Superior temporal gyrus (tissue), 1 donor: ENCODE data around the gene ZBTB20.

Experiments
- DNase-seq: peaks from one replicate; pipeline ENCODE4 v3.0.0-alpha.2; 2016; ENCODE audit errors: extremely low spot score

The ZBTB20 gene

GRCh38 chr3:115022199-115022598 is 124.9 kb downstream of the ZBTB20 start:
- DNase-seq: no peak

GRCh38 chr3:115021061-115021460 is 126.0 kb downstream of the ZBTB20 start:
- peak; percentile 73 for DNase-seq

DNA sequence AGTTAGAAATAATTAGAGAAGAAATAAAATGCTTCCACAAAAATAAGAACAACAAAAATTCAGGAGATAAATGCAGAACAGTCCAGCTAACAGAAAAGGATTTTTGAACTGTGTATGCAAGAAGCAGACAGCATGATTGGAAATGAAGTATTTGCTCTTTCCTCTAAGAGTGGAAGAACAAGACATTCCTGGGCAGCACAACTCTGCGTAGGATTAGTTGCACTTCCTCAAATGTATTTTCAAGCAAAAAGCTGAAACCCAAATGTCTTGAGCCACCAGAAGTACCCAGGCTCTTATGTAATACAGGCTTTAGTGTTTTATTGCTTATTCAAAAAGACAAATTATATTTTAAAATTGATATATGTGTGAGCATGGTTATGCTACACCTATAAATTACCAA is 127.2 kb downstream of the ZBTB20 start:
- no peak for DNase-seq

DNA sequence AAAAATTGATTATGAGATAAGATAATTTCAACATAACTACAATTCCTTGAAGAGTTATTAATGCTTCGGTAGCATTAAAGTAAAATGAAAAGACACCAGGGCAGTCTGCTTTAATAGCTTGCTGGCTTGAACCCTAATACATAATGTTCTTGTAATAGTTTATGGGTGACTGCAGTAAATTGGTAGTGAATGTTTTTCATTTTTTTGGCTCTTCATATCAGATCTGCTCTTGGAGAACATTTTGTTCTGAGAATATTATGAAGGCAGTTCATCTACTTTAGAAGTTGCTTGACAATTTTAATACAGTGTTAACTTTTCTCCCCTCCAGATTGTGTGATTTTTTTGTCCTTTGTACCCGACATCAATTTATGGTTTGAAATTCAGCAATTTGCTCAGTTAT is 128.4 kb downstream of the ZBTB20 start:
- no peak for DNase-seq

DNA sequence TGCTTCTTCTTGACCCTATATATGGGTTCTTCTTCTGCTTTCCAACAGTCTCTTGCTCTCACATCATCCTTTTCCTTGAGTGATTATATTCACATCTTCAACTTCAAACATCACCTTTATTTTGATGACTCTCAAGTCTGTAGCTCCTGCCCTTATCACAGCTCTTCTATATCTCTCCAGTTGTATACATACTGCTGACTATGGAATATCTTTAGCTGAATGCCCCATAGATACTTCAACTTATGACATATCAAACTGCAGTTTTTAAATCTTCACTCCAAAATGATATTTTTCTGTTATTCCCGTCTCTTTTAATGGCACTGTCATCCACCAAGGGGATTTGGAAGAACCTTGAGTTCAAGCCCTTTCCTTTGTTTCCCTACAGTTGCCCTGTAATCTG is 139.1 kb downstream of the ZBTB20 start:
- DNase-seq: no peak

- peak; percentile 75 for DNase-seq
Measured at GRCh38 chr3:115004201-115005140, 142.6 kb downstream of the ZBTB20 start.

DNA sequence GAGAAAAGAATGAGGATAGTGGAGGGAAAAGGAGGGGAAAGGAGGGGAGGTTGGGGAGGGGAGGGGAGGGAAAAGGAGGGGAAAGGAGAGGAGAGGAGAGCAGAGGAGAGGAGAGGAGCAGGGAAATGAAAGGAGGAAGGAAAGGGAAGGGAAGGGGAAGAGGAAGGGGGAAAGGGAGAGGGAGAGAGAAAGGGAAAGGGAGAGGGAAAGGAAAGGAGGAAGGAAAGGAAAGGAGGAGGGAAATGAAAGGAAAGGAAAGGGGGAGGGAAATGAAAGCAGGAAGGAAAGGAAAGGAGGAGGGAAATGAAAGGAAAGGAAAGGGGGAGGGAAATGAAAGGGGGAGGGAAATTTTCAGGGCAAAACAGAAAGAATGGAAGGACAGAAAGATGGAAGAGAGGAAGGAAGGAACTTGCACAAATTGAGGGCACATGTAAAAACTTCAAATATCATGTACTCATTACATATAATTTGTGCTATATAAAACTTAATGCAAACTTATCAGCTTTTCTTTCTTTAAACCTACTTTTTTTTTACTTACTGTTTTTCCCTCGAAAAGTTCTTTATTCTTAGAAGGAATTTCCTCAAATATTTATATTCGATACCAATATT is 148.0 kb downstream of the ZBTB20 start:
- DNase-seq: no peak

DNA sequence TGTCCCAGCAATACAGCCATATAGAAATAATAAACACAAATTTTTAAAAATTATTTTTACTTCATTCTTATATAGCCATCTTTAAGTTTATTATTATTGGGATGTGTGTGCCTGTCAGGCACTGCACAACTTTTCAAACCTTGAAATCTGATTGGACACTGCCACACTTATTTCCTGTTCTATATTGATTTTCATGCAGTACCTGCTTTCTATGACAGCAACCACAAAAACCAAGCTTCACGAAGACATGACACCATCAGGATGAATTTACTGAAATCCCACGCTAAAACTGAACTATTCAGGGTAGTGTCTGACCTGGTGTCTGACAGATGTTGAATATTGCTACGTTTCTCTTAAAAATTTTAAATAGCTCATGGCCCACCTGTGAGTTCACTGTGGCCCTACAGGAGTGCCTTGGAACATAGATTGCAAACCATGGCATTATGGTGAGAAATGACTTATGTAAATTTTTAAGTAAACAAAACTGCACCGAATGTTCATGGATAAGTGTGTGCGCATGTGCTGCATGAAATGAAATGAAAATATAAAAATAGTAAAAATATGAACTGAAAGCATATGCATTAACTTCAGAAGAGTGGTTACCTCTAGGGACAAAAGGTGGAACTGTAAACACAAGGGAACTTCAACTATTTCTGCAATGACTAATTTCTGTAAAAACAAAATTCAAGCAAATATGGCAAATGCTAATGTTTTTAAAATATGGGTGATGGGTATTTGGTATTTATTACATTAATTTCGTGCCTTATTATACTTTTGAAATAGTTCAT is 152.3 kb downstream of the ZBTB20 start:
- no peak for DNase-seq

DNA sequence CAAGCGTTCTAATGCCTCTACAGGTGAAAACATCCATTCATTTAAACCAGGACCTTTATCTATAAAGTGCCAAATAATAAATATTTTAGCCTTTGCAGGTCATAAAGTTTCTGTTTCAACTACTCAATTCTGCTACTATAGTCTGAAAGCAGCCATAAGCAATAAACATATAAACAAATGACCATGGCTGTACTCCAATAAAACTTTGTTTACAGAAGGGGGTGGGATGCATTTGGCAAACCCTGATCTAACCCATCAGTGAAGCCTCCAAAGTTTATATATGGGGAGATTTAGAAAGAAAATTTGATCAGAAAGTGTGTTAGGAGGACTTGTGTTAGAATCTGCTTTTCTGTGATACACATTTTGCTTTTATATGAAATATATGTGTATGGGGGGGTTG is 161.3 kb downstream of the ZBTB20 start:
- no peak for DNase-seq

GRCh38 chr3:114983248-114983647 is 163.8 kb downstream of the ZBTB20 start:
- DNase-seq: no peak

GRCh38 chr3:114974387-114974786 is 172.7 kb downstream of the ZBTB20 start:
- DNase-seq: no peak

DNA sequence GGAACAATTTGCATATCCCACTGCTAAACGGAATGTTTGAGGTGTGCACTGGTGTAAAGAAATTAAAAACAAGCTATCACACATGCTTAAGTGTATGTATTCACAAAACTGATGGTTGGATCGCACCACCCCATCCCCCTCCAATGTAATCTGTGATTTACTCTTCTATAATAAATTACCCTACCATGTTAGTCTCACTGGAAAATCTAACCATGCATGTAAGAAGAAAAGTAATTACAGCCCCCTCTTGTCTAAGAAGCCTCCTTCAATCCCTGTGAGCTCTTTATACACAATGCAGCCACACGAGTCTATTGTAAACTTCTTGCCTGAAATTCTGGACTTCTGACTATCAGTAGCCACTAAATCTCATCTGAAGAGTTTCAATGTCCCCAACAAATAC is 173.6 kb downstream of the ZBTB20 start:
- no peak for DNase-seq

DNA sequence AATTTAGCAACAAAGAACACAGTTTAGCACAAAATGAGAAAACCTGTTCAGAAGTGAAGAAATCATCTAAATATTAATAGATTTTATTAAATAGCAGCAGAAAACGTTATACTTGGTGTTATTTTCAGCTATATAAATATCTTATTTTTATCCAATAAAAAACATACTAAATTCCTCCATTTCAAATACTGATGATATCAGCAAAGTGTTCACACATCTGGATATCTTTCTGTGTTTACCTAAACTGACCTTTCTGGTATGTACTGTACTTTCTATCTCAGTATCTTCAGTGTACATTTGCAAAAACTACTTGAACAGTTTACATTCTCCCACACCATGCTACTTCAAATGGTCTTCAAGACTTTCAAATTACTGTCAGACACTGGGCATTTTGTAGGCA is 179.9 kb downstream of the ZBTB20 start:
- no peak for DNase-seq

DNA sequence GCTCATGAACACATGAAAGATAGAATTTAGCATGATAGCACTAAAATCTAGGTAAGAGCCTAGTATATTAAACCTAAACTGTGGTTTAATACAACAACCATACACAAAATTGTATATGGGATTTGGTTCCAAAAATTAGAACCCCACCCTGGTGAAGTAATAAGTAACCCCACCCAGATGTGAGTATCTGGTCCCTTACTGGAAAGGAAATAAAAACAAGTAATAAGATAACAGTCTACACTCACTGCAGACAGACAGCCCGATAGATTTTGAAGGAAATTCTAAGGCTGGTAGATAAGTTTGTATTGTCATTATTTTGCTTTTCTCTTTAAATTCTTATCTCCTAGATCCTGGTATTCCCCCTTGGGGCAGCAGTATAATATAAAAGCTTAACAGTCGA is 184.9 kb downstream of the ZBTB20 start:
- DNase-seq: no peak

DNA sequence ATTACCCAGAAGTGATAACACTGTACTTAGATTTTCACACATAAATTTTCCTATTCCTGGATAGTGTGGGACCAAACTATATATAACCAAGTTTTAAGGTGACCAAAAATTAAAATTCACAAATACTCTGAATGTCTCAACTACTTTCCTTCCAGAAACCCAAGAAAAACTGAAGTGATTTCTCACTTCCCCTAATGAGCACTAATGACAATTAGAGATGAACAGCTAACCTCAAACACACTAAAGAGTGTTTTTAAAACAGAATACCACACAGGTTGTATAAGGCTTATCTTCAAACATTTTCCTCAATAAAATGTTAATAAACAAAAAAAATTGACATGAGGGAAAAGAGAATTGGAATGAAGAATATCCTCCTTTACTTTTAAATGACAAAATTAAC is 188.2 kb downstream of the ZBTB20 start:
- DNase-seq: no peak

DNA sequence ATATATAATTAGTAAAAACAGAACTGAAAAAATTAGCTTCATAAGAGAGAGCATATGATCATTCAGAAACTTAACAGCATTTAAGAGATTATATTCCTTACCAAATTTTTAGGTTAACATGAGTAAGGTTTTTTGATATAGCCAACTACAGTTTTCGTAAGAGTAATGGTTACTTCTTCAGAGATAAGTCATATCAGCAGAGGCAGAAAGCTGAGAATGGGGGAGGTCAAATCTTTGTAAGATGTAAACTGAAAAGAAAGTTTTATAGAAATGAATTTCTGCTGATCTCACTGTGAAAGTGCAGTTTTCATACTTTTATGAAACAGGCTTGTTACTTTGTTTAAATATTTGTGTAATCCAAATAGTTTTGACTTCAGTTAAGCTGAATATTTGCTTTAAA is 193.3 kb downstream of the ZBTB20 start:
- no peak for DNase-seq

- no peak for DNase-seq
Measured at GRCh38 chr3:114953215-114953799, 193.8 kb downstream of the ZBTB20 start.

DNA sequence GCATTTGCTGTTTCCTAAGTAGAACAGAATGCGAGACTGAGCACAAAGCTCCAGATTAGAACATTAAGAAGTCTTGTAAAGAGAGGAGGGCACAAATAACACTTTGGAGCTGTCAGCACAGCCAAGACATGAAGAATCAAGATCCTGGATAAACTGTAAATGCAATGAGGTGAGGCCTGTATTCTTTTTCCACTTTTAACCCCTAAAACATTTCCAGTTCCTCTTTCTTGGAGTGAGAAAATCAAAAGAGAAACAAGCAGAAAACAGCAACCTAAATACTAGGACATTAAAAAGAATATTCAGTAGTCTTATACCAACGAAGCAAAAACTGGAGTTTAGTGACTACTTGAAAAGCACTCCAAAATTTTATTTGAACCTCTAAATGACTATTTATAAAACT is 204.3 kb downstream of the ZBTB20 start:
- no peak for DNase-seq

- no peak for DNase-seq
Measured at GRCh38 chr3:114941626-114942309, 205.3 kb downstream of the ZBTB20 start.

- DNase-seq: no peak
Measured at GRCh38 chr3:114939920-114940319, 207.2 kb downstream of the ZBTB20 start.

DNA sequence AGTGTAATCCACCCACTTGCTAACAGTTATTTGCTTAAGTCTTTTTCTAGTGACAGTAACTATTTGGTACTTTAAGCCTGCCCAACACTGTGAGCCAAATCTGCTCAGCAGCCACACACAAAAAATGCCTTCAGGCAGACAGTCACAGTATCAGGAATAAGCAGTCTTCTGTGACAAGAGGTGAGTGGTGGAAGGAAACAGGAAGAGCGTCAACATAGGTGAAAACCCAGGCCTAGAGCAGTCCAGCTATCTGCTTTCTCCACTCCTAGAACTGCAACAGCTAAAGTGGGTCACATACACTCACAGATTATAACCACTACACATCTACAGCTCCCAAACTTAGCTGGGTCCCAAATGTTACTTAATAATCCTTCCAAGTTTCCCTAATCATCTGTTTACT is 213.7 kb downstream of the ZBTB20 start:
- no peak for DNase-seq
